GM12872 (cell line): Measurements from ENCODE around the gene TSC1.

Experiments
- CTCF ChIP-seq: IDR thresholded peaks from 3 replicates; pipeline ENCODE4 v1.5.1; 2011; ENCODE audit warnings: low read depth, mild to moderate bottlenecking, low read length, moderate library complexity; ENCODE audit not compliant: insufficient read depth

The TSC1 gene

GRCh38 chr9:132905726-132906125 is 38.7 kb downstream of the TSC1 start:
- no peak for TF ChIP-seq CTCF

- TF ChIP-seq CTCF = no peak
Measured at GRCh38 chr9:132903574-132904492, 40.6 kb downstream of the TSC1 start.

- peak; percentile 88 for TF ChIP-seq CTCF
Measured at GRCh38 chr9:132901858-132902831, 42.3 kb downstream of the TSC1 start.

GRCh38 chr9:132898051-132898450 is 46.4 kb downstream of the TSC1 start:
- no peak for TF ChIP-seq CTCF

GRCh38 chr9:132896906-132897305 is 47.5 kb downstream of the TSC1 start:
- no peak for TF ChIP-seq CTCF

GRCh38 chr9:132896264-132896663 is 48.2 kb downstream of the TSC1 start:
- no peak for TF ChIP-seq CTCF
